Keratinocyte (primary cell): Measurements from ENCODE around the gene DPEP2NB. TPM values are rescaled to one million over a fixed set of nuclear protein-coding genes. Genes with fewer than 3 reads are reported as not detected.

ENCODE experiments used
- DNase-seq: peaks from one replicate; pipeline ENCODE4 v3.0.0-alpha.2; 2011; ENCODE audit warnings: low read depth, missing footprints, low spot score
- FAIRE-seq: peaks from 2 replicates; lab custom pipeline; 2011; peaks lifted over from hg19 to GRCh38; lab: Jason Lieb, UNC
- H2AFZ ChIP-seq: 2 replicates; pipeline ENCODE4 v1.6.0; 2012; ENCODE audit warnings: low read length, control low read depth, inconsistent platforms; ENCODE audit not compliant: control insufficient read depth
- H3K27ac ChIP-seq: 2 replicates; pipeline ENCODE4 v1.5.1; 2011; ENCODE audit warnings: low read length; ENCODE audit not compliant: control insufficient read depth, insufficient read depth
- H3K27me3 ChIP-seq: 3 replicates; pipeline ENCODE4 v1.6.0; 2011; ENCODE audit warnings: low read length; ENCODE audit not compliant: control insufficient read depth, insufficient read depth; ENCODE audit errors: extremely low read depth
- H3K36me3 ChIP-seq, 2 experiments: 2 replicates in 1 of 2; 3 replicates in 1 of 2; pipeline ENCODE4 v1.5.1; 2011; ENCODE audit warnings: low read length in 2 of 2, mild to moderate bottlenecking in 1 of 2; ENCODE audit not compliant: control insufficient read depth in 2 of 2, insufficient read depth in 2 of 2; ENCODE audit errors: extremely low read depth in 1 of 2
- H3K4me1 ChIP-seq: 3 replicates; pipeline ENCODE4 v1.5.1; 2011; ENCODE audit warnings: low read length; ENCODE audit not compliant: control insufficient read depth, insufficient read depth; ENCODE audit errors: extremely low read depth
- H3K4me2 ChIP-seq: 3 replicates; pipeline ENCODE4 v1.6.0; 2011; ENCODE audit warnings: low read depth, low read length; ENCODE audit not compliant: control insufficient read depth, insufficient read depth; ENCODE audit errors: extremely low read depth
- H3K4me3 ChIP-seq, 3 experiments: fragments of 200-600 bp in 1 of 3; sonication (generic) in 1 of 3; 2 replicates in 2 of 3; 3 replicates in 1 of 3; pipeline ENCODE4 v1.5.1; 2011 to 2016; ENCODE audit warnings: low read length in 3 of 3, mild to moderate bottlenecking in 3 of 3, control low read depth in 2 of 3, inconsistent platforms in 1 of 3, low read depth in 1 of 3, mixed read lengths in 1 of 3, mixed run types in 1 of 3, moderate library complexity in 1 of 3; ENCODE audit not compliant: control insufficient read depth in 2 of 3, insufficient read depth in 2 of 3; ENCODE audit errors: extremely low read depth in 1 of 3
- H3K79me2 ChIP-seq: 2 replicates; pipeline ENCODE4 v1.6.0; 2012; ENCODE audit warnings: low read length; ENCODE audit not compliant: control insufficient read depth, insufficient read depth
- H3K9ac ChIP-seq: 3 replicates; pipeline ENCODE4 v1.6.0; 2011; ENCODE audit warnings: low read length; ENCODE audit not compliant: control insufficient read depth, insufficient read depth; ENCODE audit errors: extremely low read depth
- H3K9me1 ChIP-seq: 3 replicates; pipeline ENCODE4 v1.6.0; 2011; ENCODE audit warnings: low read length; ENCODE audit not compliant: control insufficient read depth, insufficient read depth; ENCODE audit errors: extremely low read depth
- H3K9me3 ChIP-seq: 2 replicates; pipeline ENCODE4 v1.5.1; 2012; ENCODE audit warnings: low read depth, low read length; ENCODE audit not compliant: control insufficient read depth
- H4K20me1 ChIP-seq: 3 replicates; pipeline ENCODE4 v1.6.0; 2011; ENCODE audit warnings: low read length; ENCODE audit not compliant: control insufficient read depth, insufficient read depth; ENCODE audit errors: extremely low read depth
- CTCF ChIP-seq, 3 experiments: IDR thresholded peaks in 1 of 3; conservative IDR thresholded peaks in 1 of 3; optimal IDR thresholded peaks in 1 of 3; 2 replicates in 2 of 3; 3 replicates in 1 of 3; pipeline versions ENCODE3 to v1.5.1; 2011; ENCODE audit warnings: low read length in 3 of 3, mild to moderate bottlenecking in 3 of 3, moderate library complexity in 2 of 3, control low read depth in 1 of 3, inconsistent platforms in 1 of 3; ENCODE audit not compliant: insufficient read depth in 2 of 3; ENCODE audit errors: extremely low read depth in 1 of 3
- EZH2 ChIP-seq: IDR thresholded peaks from one replicate; pipeline ENCODE4 v1.6.1; 2012; ENCODE audit warnings: inconsistent platforms, mild to moderate bottlenecking, low read length, moderate library complexity
- dilution Hi-C: fragments of 300-500 bp; cut with MboI; formaldehyde crosslinking; loops from one replicate; pipeline ENCODE4 v1.7.0; 2020; ENCODE audit warnings: low sequenced_read_pairs; ENCODE audit not compliant: extremely low pct_ligation_motif_present
- polyA plus RNA-seq, 5 experiments: library from polyadenylated mRNA; depleted of rRNA in 3 of 5; stranded (reverse) in 3 of 5; stranded (forward) in 1 of 5; unstranded in 1 of 5; fragments of >200 nt; gene quantifications; 1 replicate in 1 of 5; 2 replicates in 3 of 5; 3 replicates in 1 of 5; pipeline versions ENCODE4 v1.2.1 to v1.2.3, GENCODE V29; 2011 to 2012; ENCODE audit warnings: missing spikeins in 2 of 5, low read depth in 1 of 5, low replicate concordance in 1 of 5

DPEP2NB gene
- polyA plus RNA-seq, 1 donor (not counting 4 experiments of a cell fraction or from before 2014, with no cell fraction given): 0.05 TPM

GRCh38 chr16:68005211-68005610, 10.5 kb downstream of the DPEP2NB start:
- no peaks in the 10 kb centered on the region for H3K9me3 ChIP-seq
- no peak overlapping the region for H3K4me3 ChIP-seq
- no peaks in the 10 kb centered on the region for H3K36me3 ChIP-seq
- FAIRE-seq (no peak), DNase-seq (no peak)
- no peaks in the 10 kb centered on the region for H4K20me1 ChIP-seq
- H3K4me1 ChIP-seq: peaks cover 21% of the 10 kb centered on the region
- H3K27ac ChIP-seq: peak overlapping the region; percentile 88
- H3K79me2 ChIP-seq: no peaks in the 10 kb centered on the region
- peak overlapping the region; percentile 69 for H3K9ac ChIP-seq
- dilution Hi-C loops: no loop called here
- H3K4me2 ChIP-seq: peak overlapping the region; percentile 71
- H3K9me1 ChIP-seq: no peaks in the 10 kb centered on the region
- H3K27me3 ChIP-seq: no peaks in the 10 kb centered on the region
- TF ChIP-seq EZH2: no peak
- no peak for TF ChIP-seq CTCF (optimal IDR thresholded peaks at IDR 0.05 in 1 of 3, IDR thresholded peaks at IDR 0.05 in 1 of 3, conservative IDR thresholded peaks at IDR 0.05 in 1 of 3; ENCODE audit: extremely low read depth in 1 of 3, insufficient read depth in 2 of 3, low read length in 3 of 3)
- H2AFZ ChIP-seq: peak overlapping the region; percentile 63

DNA sequence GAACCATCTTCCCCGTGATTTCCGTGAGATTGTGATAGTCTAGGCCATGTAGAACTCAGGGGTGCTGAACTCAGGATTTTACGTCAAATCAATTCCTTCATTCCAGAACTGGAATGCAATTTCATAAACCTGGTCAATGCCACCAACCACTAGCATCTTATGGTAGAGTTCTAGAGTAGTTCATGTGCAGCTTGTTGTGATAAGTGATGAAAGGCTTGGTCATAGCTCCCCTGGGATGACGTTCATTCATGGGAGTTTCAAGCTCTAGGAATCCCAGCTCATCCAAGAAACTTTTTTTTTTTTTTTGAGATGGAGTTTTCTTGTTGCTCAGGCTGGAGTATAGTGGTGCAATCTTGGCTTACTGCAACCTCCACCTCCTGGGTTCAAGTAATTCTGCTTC, 12.7 kb downstream of the DPEP2NB start:
- Histone ChIP-seq H3K79me2 (no peaks in the 10 kb centered on the region), H3K4me2 (no peak overlapping the region), H3K9me1 (no peaks in the 10 kb centered on the region), H3K9ac (no peak overlapping the region), H3K4me1 (peaks cover 21% of the 10 kb centered on the region), H3K27me3 (no peaks in the 10 kb centered on the region), H3K9me3 (no peaks in the 10 kb centered on the region), H3K36me3 (no peaks in the 10 kb centered on the region), H4K20me1 (no peaks in the 10 kb centered on the region), H2AFZ (no peak overlapping the region), H3K27ac (no peak overlapping the region), H3K4me3 (no peak overlapping the region)
- FAIRE-seq (no peak), DNase-seq (no peak)
- TF ChIP-seq EZH2: no peak
- TF ChIP-seq CTCF (optimal IDR thresholded peaks at IDR 0.05 in 1 of 3, IDR thresholded peaks at IDR 0.05 in 1 of 3, conservative IDR thresholded peaks at IDR 0.05 in 1 of 3; ENCODE audit: extremely low read depth in 1 of 3, insufficient read depth in 2 of 3, low read length in 3 of 3): no peak
- dilution Hi-C loops: no loop called here
